Osteocyte (in vitro differentiated cells): ENCODE measurements around the gene GTF2H1. TPM values are rescaled to one million over a fixed set of nuclear protein-coding genes. Genes with fewer than 3 reads are reported as not detected.

Source experiments
- DNase-seq: peaks from one replicate; pipeline ENCODE4 v3.0.0; 2021; ENCODE audit warnings: mixed read lengths; ENCODE audit not compliant: unreplicated experiment; ENCODE audit errors: extremely low spot score
- H3K27ac Mint-ChIP-seq: one replicate; pipeline ENCODE4 v1.8.0; 2021; ENCODE audit warnings: mild to moderate bottlenecking, mixed read lengths; ENCODE audit not compliant: unreplicated experiment
- H3K27me3 Mint-ChIP-seq: one replicate; pipeline ENCODE4 v1.8.0; 2021; ENCODE audit warnings: mixed read lengths; ENCODE audit not compliant: unreplicated experiment
- H3K36me3 Mint-ChIP-seq: one replicate; pipeline ENCODE4 v1.8.0; 2021; ENCODE audit warnings: mixed read lengths; ENCODE audit not compliant: unreplicated experiment
- H3K4me1 Mint-ChIP-seq: one replicate; pipeline ENCODE4 v1.8.0; 2021; ENCODE audit warnings: mixed read lengths; ENCODE audit not compliant: unreplicated experiment
- H3K4me3 Mint-ChIP-seq: one replicate; pipeline ENCODE4 v1.8.0; 2021; ENCODE audit warnings: mild to moderate bottlenecking, moderate library complexity, mixed read lengths; ENCODE audit not compliant: unreplicated experiment
- H3K9me3 Mint-ChIP-seq: one replicate; pipeline ENCODE4 v1.8.0; 2021; ENCODE audit warnings: mixed read lengths; ENCODE audit not compliant: unreplicated experiment
- total RNA-seq: library from RNA; stranded (reverse); gene quantifications from 2 replicates; pipeline ENCODE4 v1.2.1, GENCODE V29; 2021
- TF ChIP-seq, protein P1 (sequence below): fragments of 200-600 bp; sonication (generic); IDR thresholded peaks from 2 replicates; pipeline ENCODE4 v1.5.0; 2021; ENCODE audit warnings: antibody characterized with exemption, mild to moderate bottlenecking, moderate library complexity

Gene GTF2H1
- total RNA-seq, 1 donor from 2014 or later = 91.1 TPM

DNA sequence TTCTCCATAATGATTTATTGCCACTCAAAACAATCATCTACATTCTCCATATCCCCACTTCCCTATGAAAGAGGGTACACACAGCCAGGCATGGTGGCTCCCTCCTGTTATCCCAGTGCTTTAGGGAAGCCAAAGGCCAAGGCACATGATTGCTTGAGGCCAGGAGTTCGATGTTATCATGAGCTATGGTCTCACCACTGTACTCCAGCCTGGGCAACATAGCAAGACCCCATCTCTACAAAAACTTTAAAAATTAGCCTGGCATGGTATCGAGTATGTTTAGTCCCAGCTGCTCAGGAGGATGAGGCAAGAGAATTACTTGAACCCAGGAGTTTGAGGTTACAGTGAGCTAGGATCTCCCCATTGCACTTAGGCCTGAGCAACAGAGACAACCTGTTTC lies 6.5 kb upstream of the GTF2H1 start:
- Mint-ChIP-seq H3K9me3 (no peaks in the 10 kb centered on the region), H3K4me3 (no peak overlapping the region)

DNA sequence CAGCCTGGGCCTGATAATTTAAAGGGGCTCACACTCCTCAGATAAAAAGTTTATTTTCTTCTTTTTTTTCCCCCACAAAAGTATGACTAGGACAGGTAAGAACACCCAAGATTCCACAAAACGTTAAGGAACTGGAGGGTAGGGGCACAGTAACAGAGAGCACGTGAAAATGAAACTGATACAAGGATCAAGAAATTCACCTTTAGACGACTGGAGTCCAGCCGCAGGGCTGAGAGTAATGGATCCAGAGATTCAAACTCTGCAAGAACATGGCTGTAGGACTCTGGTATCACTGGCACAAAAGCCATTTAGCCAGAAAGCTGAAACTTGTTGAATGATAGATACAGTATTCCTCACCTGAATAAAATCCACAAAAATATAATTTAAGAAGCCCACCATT lies 4.8 kb upstream of the GTF2H1 start:
- TF ChIP-seq, protein P1, sequence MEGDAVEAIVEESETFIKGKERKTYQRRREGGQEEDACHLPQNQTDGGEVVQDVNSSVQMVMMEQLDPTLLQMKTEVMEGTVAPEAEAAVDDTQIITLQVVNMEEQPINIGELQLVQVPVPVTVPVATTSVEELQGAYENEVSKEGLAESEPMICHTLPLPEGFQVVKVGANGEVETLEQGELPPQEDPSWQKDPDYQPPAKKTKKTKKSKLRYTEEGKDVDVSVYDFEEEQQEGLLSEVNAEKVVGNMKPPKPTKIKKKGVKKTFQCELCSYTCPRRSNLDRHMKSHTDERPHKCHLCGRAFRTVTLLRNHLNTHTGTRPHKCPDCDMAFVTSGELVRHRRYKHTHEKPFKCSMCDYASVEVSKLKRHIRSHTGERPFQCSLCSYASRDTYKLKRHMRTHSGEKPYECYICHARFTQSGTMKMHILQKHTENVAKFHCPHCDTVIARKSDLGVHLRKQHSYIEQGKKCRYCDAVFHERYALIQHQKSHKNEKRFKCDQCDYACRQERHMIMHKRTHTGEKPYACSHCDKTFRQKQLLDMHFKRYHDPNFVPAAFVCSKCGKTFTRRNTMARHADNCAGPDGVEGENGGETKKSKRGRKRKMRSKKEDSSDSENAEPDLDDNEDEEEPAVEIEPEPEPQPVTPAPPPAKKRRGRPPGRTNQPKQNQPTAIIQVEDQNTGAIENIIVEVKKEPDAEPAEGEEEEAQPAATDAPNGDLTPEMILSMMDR = no peak
- no peaks in the 10 kb centered on the region for H3K9me3 Mint-ChIP-seq
- H3K27me3 Mint-ChIP-seq = no peaks in the 10 kb centered on the region
- DNase-seq = no peak
- peaks cover 6% of the 10 kb centered on the region for H3K36me3 Mint-ChIP-seq
- H3K4me1 Mint-ChIP-seq = peaks cover 72% of the 10 kb centered on the region
- H3K4me3 Mint-ChIP-seq = no peak overlapping the region
- peak overlapping the region; percentile 59 for H3K27ac Mint-ChIP-seq

More for the DNA sequence above, 6.5 kb upstream of the GTF2H1 start:
- Mint-ChIP-seq H3K36me3 (peaks cover 14% of the 10 kb centered on the region), H3K27me3 (no peaks in the 10 kb centered on the region), H3K4me1 (peaks cover 80% of the 10 kb centered on the region), H3K27ac (peak overlapping the region; percentile 79)
- TF ChIP-seq, protein P1 = no peak
- DNase-seq = no peak

DNA sequence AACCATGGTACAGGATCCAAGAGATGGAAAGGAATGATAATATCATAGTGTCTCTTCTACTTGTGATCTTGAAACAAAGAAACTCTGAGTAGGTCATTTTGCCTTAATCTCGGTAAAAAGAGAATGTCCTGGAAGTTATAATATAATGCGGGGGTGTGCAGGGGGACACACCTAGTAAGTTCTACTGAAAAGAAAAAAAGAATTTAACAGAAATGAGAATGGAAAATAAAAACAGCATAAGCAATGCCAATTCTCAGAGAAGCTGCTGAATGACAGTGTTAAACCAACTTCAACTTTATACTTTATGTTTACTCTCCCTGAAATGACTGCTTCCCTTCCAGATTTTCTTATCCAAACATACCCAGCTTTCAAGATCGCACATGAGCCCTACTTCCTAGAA lies 2.5 kb upstream of the GTF2H1 start:
- TF ChIP-seq, protein P1 = no peak
- H3K27me3 Mint-ChIP-seq = no peaks in the 10 kb centered on the region
- peaks cover 70% of the 10 kb centered on the region for H3K4me1 Mint-ChIP-seq
- H3K36me3 Mint-ChIP-seq = peaks cover 6% of the 10 kb centered on the region
- no peaks in the 10 kb centered on the region for H3K9me3 Mint-ChIP-seq
- peak overlapping the region; percentile 79 for H3K4me3 Mint-ChIP-seq
- no peak for DNase-seq
- peak overlapping the region; percentile 84 for H3K27ac Mint-ChIP-seq

DNA sequence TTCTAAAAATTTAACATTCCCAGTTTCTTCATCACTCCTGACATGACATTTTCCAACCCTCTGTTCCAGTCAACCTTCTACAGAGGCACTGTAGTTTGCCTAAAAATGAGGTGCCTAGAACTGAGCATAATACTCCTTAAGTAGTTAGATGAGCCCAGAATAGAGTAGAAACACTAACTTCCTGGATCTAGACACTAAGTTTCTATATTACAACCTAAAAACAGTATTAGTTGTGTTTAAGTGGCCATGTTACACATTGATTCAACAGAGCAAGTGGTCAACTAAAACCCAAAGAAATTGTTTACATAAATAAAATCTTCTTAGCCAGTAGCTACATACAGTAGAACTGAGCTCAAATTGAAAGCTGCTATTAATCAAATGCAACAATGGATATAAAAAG lies 1.8 kb upstream of the GTF2H1 start:
- peak overlapping the region; percentile 84 for H3K27ac Mint-ChIP-seq

DNA sequence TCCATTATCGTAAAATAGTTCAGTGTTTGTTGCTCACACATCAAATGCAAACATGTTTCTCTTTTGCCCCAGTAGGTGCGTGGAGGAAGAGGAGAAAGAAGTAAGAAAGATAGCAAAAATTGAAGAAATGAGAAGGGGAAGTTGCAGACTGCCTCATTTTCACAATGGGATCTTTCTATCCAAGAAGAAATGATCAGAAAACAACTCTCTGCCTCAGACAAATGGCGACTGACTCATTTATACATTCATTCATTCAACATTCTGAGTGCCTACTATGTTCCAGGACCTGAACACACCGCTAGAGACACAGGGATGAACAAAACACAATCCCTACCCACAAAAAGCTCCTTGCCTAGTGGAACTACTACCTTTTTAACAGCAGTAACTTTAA lies 794 bp upstream of the GTF2H1 start:
- Mint-ChIP-seq H3K4me1 (peaks cover 72% of the 10 kb centered on the region), H3K4me3 (peak overlapping the region; percentile 86), H3K36me3 (peaks cover 18% of the 10 kb centered on the region), H3K9me3 (no peaks in the 10 kb centered on the region), H3K27me3 (no peaks in the 10 kb centered on the region), H3K27ac (peak overlapping the region; percentile 100)
- no peak for DNase-seq
- TF ChIP-seq, protein P1 = no peak

More for the DNA sequence above, 1.8 kb upstream of the GTF2H1 start:
- Mint-ChIP-seq H3K36me3 (peaks cover 13% of the 10 kb centered on the region), H3K9me3 (no peaks in the 10 kb centered on the region), H3K4me3 (peak overlapping the region; percentile 79), H3K27me3 (no peaks in the 10 kb centered on the region), H3K4me1 (peaks cover 70% of the 10 kb centered on the region)
- DNase-seq = no peak
- TF ChIP-seq, protein P1 = no peak
